Glutamatergic neuron (in vitro differentiated cells): Measurements from ENCODE around the gene TMEM130. TPM values are rescaled to one million over a fixed set of nuclear protein-coding genes. Genes with fewer than 3 reads are reported as not detected.

Experiments
- DNase-seq: peaks from one replicate; pipeline ENCODE4 v3.0.0; 2022
- H3K27ac Mint-ChIP-seq: one replicate; pipeline ENCODE4 v1.8.0; 2020; ENCODE audit warnings: mild to moderate bottlenecking, mixed read lengths, inconsistent platforms; ENCODE audit not compliant: unreplicated experiment
- H3K27me3 Mint-ChIP-seq: one replicate; pipeline ENCODE4 v1.8.0; 2020; ENCODE audit warnings: mild to moderate bottlenecking, moderate library complexity, mixed read lengths, inconsistent platforms; ENCODE audit not compliant: unreplicated experiment
- H3K36me3 Mint-ChIP-seq: one replicate; pipeline ENCODE4 v1.8.0; 2020; ENCODE audit warnings: mild to moderate bottlenecking, mixed read lengths, inconsistent platforms; ENCODE audit not compliant: unreplicated experiment
- H3K4me1 Mint-ChIP-seq: one replicate; pipeline ENCODE4 v1.8.0; 2020; ENCODE audit warnings: mild to moderate bottlenecking, low read depth, mixed read lengths, inconsistent platforms; ENCODE audit not compliant: unreplicated experiment
- H3K4me3 Mint-ChIP-seq: one replicate; pipeline ENCODE4 v1.8.0; 2020; ENCODE audit warnings: mild to moderate bottlenecking, mixed read lengths, inconsistent platforms; ENCODE audit not compliant: unreplicated experiment
- H3K9me3 Mint-ChIP-seq: one replicate; pipeline ENCODE4 v1.8.0; 2020; ENCODE audit warnings: mild to moderate bottlenecking, moderate library complexity, mixed read lengths, inconsistent platforms; ENCODE audit not compliant: unreplicated experiment
- total RNA-seq: library from RNA; stranded (reverse); fragmentation: NEBNext Ultra II Directional; extraction: Animal tissue kit (Norgen Biotek cat#: 25700); gene quantifications from one replicate; pipeline ENCODE4 v1.2.1, GENCODE V29; 2021; ENCODE audit not compliant: unreplicated experiment
- TF ChIP-seq, protein P1 (sequence below): fragments of 200-600 bp; sonication (generic); IDR thresholded peaks from one replicate; pipeline ENCODE4 v1.5.0; 2021; ENCODE audit not compliant: partially characterized antibody, unreplicated experiment

The TMEM130 gene
- total RNA-seq, 1 donor from 2014 or later: 7.8 TPM

DNA sequence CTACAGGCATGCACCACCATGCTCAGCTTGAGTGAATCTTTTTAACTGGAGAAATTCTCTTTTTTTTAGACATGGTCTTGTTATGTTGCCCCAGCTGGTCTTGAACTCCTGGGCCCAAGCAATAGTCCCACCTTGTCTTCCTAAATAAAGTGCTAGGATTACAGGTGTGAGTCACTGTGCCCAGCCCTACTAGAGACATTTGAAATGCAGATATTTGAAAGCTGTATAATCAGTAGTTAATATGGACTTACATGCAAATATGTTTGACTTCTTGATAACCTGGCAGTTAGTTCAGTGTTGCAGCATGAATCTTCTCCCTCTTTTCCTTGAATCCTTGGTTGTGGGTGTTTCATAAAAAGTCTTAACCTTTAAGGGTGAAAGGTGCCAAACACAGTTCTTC is 17.2 kb upstream of the TMEM130 start:
- no peaks in the 10 kb centered on the region for H3K9me3 Mint-ChIP-seq
- peaks cover 2% of the 10 kb centered on the region for H3K27me3 Mint-ChIP-seq
- no peak for DNase-seq
- TF ChIP-seq, protein P1, sequence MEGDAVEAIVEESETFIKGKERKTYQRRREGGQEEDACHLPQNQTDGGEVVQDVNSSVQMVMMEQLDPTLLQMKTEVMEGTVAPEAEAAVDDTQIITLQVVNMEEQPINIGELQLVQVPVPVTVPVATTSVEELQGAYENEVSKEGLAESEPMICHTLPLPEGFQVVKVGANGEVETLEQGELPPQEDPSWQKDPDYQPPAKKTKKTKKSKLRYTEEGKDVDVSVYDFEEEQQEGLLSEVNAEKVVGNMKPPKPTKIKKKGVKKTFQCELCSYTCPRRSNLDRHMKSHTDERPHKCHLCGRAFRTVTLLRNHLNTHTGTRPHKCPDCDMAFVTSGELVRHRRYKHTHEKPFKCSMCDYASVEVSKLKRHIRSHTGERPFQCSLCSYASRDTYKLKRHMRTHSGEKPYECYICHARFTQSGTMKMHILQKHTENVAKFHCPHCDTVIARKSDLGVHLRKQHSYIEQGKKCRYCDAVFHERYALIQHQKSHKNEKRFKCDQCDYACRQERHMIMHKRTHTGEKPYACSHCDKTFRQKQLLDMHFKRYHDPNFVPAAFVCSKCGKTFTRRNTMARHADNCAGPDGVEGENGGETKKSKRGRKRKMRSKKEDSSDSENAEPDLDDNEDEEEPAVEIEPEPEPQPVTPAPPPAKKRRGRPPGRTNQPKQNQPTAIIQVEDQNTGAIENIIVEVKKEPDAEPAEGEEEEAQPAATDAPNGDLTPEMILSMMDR: no peak
- H3K4me1 Mint-ChIP-seq: no peaks in the 10 kb centered on the region
- no peak overlapping the region for H3K4me3 Mint-ChIP-seq
- no peaks in the 10 kb centered on the region for H3K36me3 Mint-ChIP-seq
- H3K27ac Mint-ChIP-seq: no peak overlapping the region

DNA sequence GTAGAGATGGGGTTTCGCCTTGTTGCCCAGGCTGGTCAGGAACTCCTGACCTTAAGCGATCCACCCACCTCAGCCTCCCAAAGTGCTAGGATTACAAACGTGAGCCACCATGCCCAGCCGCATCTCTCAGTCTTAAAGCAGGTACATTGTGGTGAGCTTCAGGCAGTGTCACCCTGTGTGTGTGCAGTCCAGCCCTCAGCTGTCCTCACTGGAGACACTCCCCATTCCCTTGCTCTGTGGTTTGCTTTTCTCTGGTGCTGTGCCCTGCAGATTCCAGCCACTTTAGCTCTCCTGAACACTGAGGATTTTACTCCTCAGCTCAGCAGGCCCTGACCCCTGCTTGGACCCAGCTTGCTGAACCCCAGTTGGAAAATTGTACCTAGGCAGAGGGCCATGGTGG is 14.6 kb upstream of the TMEM130 start:
- no peak for DNase-seq
- peaks cover 4% of the 10 kb centered on the region for H3K9me3 Mint-ChIP-seq
- H3K27ac Mint-ChIP-seq: no peak overlapping the region
- H3K27me3 Mint-ChIP-seq: peaks cover 10% of the 10 kb centered on the region
- no peak overlapping the region for H3K4me3 Mint-ChIP-seq
- H3K4me1 Mint-ChIP-seq: peaks cover 5% of the 10 kb centered on the region
- H3K36me3 Mint-ChIP-seq: no peaks in the 10 kb centered on the region
- TF ChIP-seq, protein P1: no peak

DNA sequence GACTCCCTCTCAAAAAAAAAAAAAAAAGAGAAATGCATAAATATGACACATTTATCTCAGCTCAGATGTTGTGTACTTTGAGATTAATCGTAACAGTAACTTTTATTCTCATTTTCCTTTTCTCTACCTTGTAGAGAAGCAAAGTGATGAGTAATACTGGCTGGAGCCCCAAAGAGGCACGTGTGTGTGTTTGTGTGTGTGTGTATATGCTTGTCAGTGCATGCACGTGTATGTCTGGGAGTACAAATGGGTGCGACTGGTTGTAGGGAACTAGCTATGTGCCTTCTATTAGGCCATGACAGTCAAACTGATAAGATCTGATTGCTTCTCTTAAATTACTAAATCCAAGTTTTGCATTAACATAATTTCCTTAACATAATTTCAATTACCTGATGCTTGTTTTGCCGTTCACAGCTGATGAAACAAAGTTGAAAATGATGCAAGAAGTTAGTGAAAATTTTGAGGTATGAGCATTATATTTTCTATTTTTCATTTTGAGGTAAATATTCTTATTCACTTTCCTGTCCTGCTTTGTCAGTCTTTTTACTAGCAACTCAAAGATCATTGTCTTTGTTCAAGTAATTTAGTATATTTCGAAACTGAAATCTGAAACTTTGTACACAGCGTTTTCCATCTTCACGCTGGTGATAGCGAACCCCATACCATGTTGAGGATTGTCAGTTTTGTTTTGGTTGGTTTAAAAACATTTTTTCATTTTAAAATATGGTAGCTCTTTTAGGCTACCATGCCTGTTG is 11.9 kb upstream of the TMEM130 start:
- H3K4me3 Mint-ChIP-seq: no peak overlapping the region

DNA sequence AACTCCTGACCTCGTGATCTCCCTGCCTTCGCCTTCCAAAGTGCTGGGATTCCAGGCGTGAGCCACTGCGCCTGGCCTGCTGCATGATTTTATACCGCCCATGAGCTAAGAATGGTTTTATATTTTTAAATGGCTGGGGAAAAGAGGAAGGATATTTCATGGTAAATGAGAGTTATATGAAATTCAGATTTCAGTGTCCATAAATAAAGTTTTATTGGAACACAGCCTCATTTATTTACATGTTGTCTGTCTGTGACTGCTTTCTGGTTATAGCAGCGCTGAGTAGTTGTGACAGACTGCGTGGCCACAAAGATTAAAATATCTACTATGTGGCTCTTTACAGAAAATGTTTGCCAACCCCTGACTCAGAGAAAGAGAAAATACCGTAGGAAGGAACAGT is 10.7 kb upstream of the TMEM130 start:
- DNase-seq: no peak
- no peaks in the 10 kb centered on the region for H3K36me3 Mint-ChIP-seq
- TF ChIP-seq, protein P1: no peak
- peaks cover 4% of the 10 kb centered on the region for H3K9me3 Mint-ChIP-seq
- peaks cover 8% of the 10 kb centered on the region for H3K4me1 Mint-ChIP-seq
- peak overlapping the region; percentile 74 for H3K4me3 Mint-ChIP-seq
- peaks cover 11% of the 10 kb centered on the region for H3K27me3 Mint-ChIP-seq
- peak overlapping the region; percentile 48 for H3K27ac Mint-ChIP-seq

More for the DNA sequence above, 11.9 kb upstream of the TMEM130 start:
- Mint-ChIP-seq H3K4me1 (peaks cover 8% of the 10 kb centered on the region), H3K36me3 (no peaks in the 10 kb centered on the region), H3K27ac (no peak overlapping the region), H3K9me3 (peaks cover 4% of the 10 kb centered on the region), H3K27me3 (peaks cover 11% of the 10 kb centered on the region)
- DNase-seq: no peak
- TF ChIP-seq, protein P1: no peak

DNA sequence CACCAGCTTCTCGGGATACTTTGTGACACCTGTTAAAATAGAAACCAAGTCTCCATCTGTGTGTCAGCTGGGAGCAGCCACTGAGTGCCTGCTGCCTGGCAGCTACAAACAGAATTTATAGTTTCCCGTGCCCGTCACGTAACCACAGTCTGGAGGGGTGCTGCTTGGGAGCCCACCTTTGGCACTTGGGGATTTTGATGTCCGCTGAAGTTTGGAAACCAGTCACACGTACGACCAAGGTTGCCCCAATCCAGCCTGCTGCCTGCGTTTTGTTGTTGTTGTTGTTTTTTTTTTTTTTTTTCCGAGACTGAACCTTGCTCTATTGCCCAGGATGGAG is 10.1 kb upstream of the TMEM130 start:
- Mint-ChIP-seq H3K4me1 (peaks cover 8% of the 10 kb centered on the region), H3K9me3 (peaks cover 4% of the 10 kb centered on the region), H3K27me3 (peaks cover 11% of the 10 kb centered on the region), H3K27ac (peak overlapping the region; percentile 55), H3K4me3 (peak overlapping the region; percentile 91), H3K36me3 (no peaks in the 10 kb centered on the region)
- TF ChIP-seq, protein P1: no peak
- no peak for DNase-seq
